ENCODE results near the gene CACNA2D4. TPM values are rescaled to one million over a fixed set of nuclear protein-coding genes. Genes with fewer than 3 reads are reported as not detected.

The CACNA2D4 gene
- polyA plus RNA-seq, 1 experiment, result 0.22 TPM

GRCh38 chr12:1792406-1792805, 126.0 kb downstream of the CACNA2D4 start:
- CTCF ChIA-PET, result interaction anchor here (0.8 to 8.9 kb wide), 5 partner anchors 10 to 674 kb away, joined by 3 to 440 read pairs (median 82); no protein-coding TSS in a partner anchor
- H3K9me3 ChIP-seq (ENCODE audit: control insufficient read depth, insufficient read depth, low read length), result no peaks in the 10 kb centered on the region; the same call in 1 of the 2 replicates
- no peaks in the 10 kb centered on the region for H3K27me3 ChIP-seq (ENCODE audit: control insufficient read depth, insufficient read depth, low read length)
- POLR2A ChIA-PET, result interaction anchor here (1.0 kb wide), 1 partner anchor 138 kb away, joined by 3 read pairs; no protein-coding TSS in a partner anchor
- no peak for DNase-seq (ENCODE audit: low read depth, low spot score)
- no peak overlapping the region for H3K4me3 ChIP-seq (ENCODE audit: low read depth, low read length)
- TF ChIP-seq CTCF (IDR thresholded peaks at IDR 0.05; ENCODE audit: low read depth, low read length), result no peak
- H3K27ac ChIP-seq (ENCODE audit: low read depth, low read length), result no peak overlapping the region

- Histone ChIP-seq H3K4me3 (ENCODE audit: low read depth, low read length) (no peak overlapping the region), H3K9me3 (ENCODE audit: control insufficient read depth, insufficient read depth, low read length) (no peaks in the 10 kb centered on the region), H3K27ac (ENCODE audit: low read depth, low read length) (no peak overlapping the region), H3K27me3 (ENCODE audit: control insufficient read depth, insufficient read depth, low read length) (no peaks in the 10 kb centered on the region)
- POLR2A ChIA-PET, result interaction anchor here (1.3 to 1.9 kb wide), 4 partner anchors 100 to 138 kb away, joined by 3 to 6 read pairs (median 6); partner anchors contain the start of gene ADIPOR2
- no peak for DNase-seq (ENCODE audit: low read depth, low spot score)
- CTCF ChIA-PET, result interaction anchor here (0.6 to 8.9 kb wide), 31 partner anchors 9 to 673 kb away, joined by 3 to 440 read pairs (median 5); partner anchors contain the start of gene ADIPOR2
- TF ChIP-seq CTCF (IDR thresholded peaks at IDR 0.05; ENCODE audit: low read depth, low read length), result peak; percentile 86
These were observed 127.2 kb downstream of the CACNA2D4 start for GRCh38 chr12:1791104-1791841.

GRCh38 chr12:1790444-1790843, 128.0 kb downstream of the CACNA2D4 start:
- POLR2A ChIA-PET, result interaction anchor here (1.2 to 1.9 kb wide), 4 partner anchors 100 to 136 kb away, joined by 3 to 6 read pairs (median 4); partner anchors contain the start of gene ADIPOR2
- Histone ChIP-seq H3K27me3 (ENCODE audit: control insufficient read depth, insufficient read depth, low read length) (no peaks in the 10 kb centered on the region), H3K27ac (ENCODE audit: low read depth, low read length) (no peak overlapping the region), H3K4me3 (ENCODE audit: low read depth, low read length) (no peak overlapping the region), H3K9me3 (ENCODE audit: control insufficient read depth, insufficient read depth, low read length) (no peaks in the 10 kb centered on the region)
- no peak for DNase-seq (ENCODE audit: low read depth, low spot score)
- CTCF ChIA-PET, result interaction anchor here (0.6 to 8.9 kb wide), 27 partner anchors 8 to 672 kb away, joined by 3 to 440 read pairs (median 6); no protein-coding TSS in a partner anchor
- no peak for TF ChIP-seq CTCF (IDR thresholded peaks at IDR 0.05; ENCODE audit: low read depth, low read length)

GRCh38 chr12:1787714-1788113, 130.7 kb downstream of the CACNA2D4 start:
- ChIA-PET CTCF (interaction anchor here (1.8 to 8.9 kb wide), 3 partner anchors 136 to 152 kb away, joined by 9 to 440 read pairs (median 82); no protein-coding TSS in a partner anchor), POLR2A (no interaction called here)
- Histone ChIP-seq H3K27ac (ENCODE audit: low read depth, low read length) (no peak overlapping the region), H3K9me3 (ENCODE audit: control insufficient read depth, insufficient read depth, low read length) (no peaks in the 10 kb centered on the region), H3K4me3 (ENCODE audit: low read depth, low read length) (no peak overlapping the region), H3K27me3 (ENCODE audit: control insufficient read depth, insufficient read depth, low read length) (no peaks in the 10 kb centered on the region)
- no peak for TF ChIP-seq CTCF (IDR thresholded peaks at IDR 0.05; ENCODE audit: low read depth, low read length)
- no peak for DNase-seq (ENCODE audit: low read depth, low spot score)

GRCh38 chr12:1782215-1782614, 136.2 kb downstream of the CACNA2D4 start:
- CTCF ChIA-PET, result interaction anchor here (1.8 to 4.3 kb wide), 4 partner anchors 9 to 158 kb away, joined by 11 to 20 read pairs (median 16); no protein-coding TSS in a partner anchor
- H3K9me3 ChIP-seq (ENCODE audit: control insufficient read depth, insufficient read depth, low read length), result no peaks in the 10 kb centered on the region
- H3K27ac ChIP-seq (ENCODE audit: low read depth, low read length), result no peak overlapping the region
- TF ChIP-seq CTCF (IDR thresholded peaks at IDR 0.05; ENCODE audit: low read depth, low read length), result no peak
- no peak for DNase-seq (ENCODE audit: low read depth, low spot score)
- H3K4me3 ChIP-seq (ENCODE audit: low read depth, low read length), result no peak overlapping the region
- H3K27me3 ChIP-seq (ENCODE audit: control insufficient read depth, insufficient read depth, low read length), result no peaks in the 10 kb centered on the region
- POLR2A ChIA-PET, result interaction anchor here (0.6 to 0.8 kb wide), 2 partner anchors 154 to 1103 kb away, joined by 3 to 8 read pairs; no protein-coding TSS in a partner anchor

Measured in AG04450 (cell line).